Effector memory CD4-positive, alpha-beta T cell (primary cell): ENCODE data around the gene EPHB4.

Experiments
- DNase-seq, 3 donors: peaks; one replicate each; pipeline ENCODE4 v3.0.0-alpha.2; 2020
- H3K27ac ChIP-seq: 2 replicates; pipeline ENCODE4 v1.7.0; 2013; ENCODE audit warnings: mild to moderate bottlenecking, low read length, moderate library complexity; ENCODE audit not compliant: insufficient read depth, poor library complexity, severe bottlenecking
- H3K27me3 ChIP-seq: replicated peaks from 2 replicates; pipeline ENCODE4 v1.7.0; 2013; ENCODE audit warnings: mild to moderate bottlenecking, low read length; ENCODE audit not compliant: insufficient read depth, control insufficient read depth, poor library complexity, severe bottlenecking
- H3K36me3 ChIP-seq: 2 replicates; pipeline ENCODE4 v1.7.0; 2013; ENCODE audit warnings: mild to moderate bottlenecking, low read length, moderate library complexity; ENCODE audit not compliant: control insufficient read depth, insufficient read depth
- H3K4me1 ChIP-seq: 2 replicates; pipeline ENCODE4 v1.7.0; 2013; ENCODE audit warnings: low read length, mild to moderate bottlenecking; ENCODE audit not compliant: control insufficient read depth, insufficient read depth, poor library complexity, severe bottlenecking
- H3K4me3 ChIP-seq: 2 replicates; pipeline ENCODE4 v1.7.0; 2013; ENCODE audit warnings: low read length, low read depth, mild to moderate bottlenecking; ENCODE audit not compliant: insufficient read depth, poor library complexity, severe bottlenecking
- H3K9me3 ChIP-seq: 2 replicates; pipeline ENCODE4 v1.7.0; 2013; ENCODE audit warnings: mild to moderate bottlenecking, low read length, moderate library complexity; ENCODE audit not compliant: control insufficient read depth

The EPHB4 gene

DNA sequence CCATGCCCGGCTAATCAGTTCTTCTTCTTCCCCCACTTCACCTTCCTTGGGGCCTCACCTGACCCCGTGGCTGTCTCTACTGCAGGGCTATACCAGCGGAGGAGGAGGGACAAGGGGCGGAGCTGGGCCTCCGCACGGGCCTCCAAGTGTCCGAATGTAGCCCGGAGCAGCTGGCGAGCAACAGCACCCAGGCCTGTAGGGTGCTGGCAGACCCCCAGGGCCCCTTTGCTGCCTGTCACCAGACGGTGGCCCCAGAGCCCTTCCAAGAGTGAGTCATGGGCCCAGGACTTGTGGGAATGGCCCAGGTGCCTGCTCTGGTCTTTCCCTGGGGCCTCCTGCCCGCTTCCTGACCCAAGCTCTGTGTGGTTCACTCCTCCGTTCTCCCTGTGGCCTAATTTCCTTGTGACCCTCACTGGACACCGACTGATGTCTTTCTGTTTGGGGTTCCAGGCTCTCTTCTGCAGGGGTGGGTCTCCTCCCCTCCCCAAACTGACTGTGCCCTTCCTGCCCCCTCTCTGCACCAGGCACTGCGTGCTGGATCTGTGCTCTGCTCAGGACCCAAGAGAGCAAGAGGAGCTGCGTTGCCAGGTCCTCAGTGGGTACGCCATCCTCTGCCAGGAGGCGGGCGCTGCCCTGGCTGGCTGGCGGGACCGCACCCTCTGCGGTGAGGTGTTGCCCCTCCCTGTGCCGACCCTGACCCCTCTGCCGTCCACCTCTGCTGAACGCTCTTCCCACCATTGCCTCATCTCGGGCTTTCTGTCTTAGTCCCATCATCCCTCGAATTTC, 35.2 kb downstream of the EPHB4 start:
- Histone ChIP-seq H3K27me3 (no peaks in the 10 kb centered on the region), H3K4me1 (no peaks in the 10 kb centered on the region), H3K9me3 (no peaks in the 10 kb centered on the region), H3K36me3 (no peaks in the 10 kb centered on the region), H3K27ac (no peak overlapping the region), H3K4me3 (no peak overlapping the region)
- DNase-seq, result no peak

DNA sequence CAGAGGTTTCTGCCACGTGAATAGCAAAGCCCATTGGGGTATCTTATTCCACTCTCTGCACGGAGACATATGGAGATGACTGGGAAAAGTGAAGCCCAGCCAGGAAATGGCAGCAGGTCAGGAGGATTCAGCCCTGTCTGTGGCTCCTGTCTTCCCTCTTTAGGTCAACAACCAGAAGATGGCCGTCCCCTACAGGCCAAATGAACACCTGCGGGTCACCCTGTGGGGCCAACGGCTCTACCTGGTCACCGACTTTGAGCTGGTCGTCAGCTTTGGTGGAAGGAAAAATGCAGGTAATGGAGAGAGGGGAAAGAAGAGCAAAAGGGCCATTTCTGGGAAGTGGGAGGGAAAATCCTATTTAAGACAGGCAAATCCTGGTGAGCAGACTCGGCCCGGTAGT, 38.3 kb downstream of the EPHB4 start:
- no peaks in the 10 kb centered on the region for H3K36me3 ChIP-seq
- no peak for DNase-seq
- no peaks in the 10 kb centered on the region for H3K9me3 ChIP-seq
- H3K27me3 ChIP-seq, result no peaks in the 10 kb centered on the region
- H3K4me3 ChIP-seq, result no peak overlapping the region
- H3K27ac ChIP-seq, result no peak overlapping the region
- H3K4me1 ChIP-seq, result no peaks in the 10 kb centered on the region

DNA sequence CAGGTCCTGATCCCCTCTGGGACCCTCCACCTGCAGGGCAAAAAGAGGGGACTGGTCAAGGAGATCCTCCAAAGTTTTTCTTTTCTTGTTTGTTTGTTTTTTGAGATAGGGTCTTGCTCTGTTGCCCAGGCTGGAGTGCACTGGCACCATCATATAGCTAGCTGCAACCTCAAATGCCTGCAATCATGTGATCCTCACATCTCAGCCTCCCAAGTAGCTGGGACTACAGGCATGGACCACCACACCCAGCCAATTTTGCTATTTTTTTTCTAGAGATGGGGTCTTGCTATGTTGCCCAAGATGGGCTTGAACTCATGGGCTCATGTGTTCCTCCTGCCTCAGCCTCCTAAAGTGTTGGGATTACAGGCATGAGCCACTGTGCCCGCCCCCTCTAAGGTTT, 41.0 kb downstream of the EPHB4 start:
- H3K4me3 ChIP-seq, result no peak overlapping the region
- no peaks in the 10 kb centered on the region for H3K4me1 ChIP-seq
- no peak for DNase-seq
- H3K36me3 ChIP-seq, result no peaks in the 10 kb centered on the region
- H3K27me3 ChIP-seq, result no peaks in the 10 kb centered on the region
- H3K27ac ChIP-seq, result no peak overlapping the region
- H3K9me3 ChIP-seq, result no peaks in the 10 kb centered on the region

DNA sequence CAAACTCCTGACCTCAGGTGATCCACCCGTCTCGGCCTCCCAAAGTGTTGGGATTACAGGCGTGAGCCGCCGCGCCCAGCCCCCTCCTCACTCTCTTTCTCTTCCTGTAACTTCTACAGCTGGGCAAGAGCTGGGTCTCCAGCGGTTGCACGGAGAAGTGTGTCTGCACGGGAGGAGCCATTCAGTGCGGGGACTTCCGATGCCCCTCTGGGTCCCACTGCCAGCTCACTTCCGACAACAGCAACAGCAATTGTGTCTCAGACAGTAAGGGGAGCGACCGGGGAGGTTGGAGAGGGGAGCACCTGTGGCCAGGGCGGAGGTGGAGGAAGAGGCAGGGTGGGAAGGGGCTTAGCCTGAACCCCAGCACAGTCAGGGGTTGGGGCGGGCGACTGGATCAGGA, 41.4 kb downstream of the EPHB4 start:
- Histone ChIP-seq H3K36me3 (no peaks in the 10 kb centered on the region), H3K27ac (no peak overlapping the region), H3K4me3 (no peak overlapping the region), H3K27me3 (no peaks in the 10 kb centered on the region), H3K9me3 (no peaks in the 10 kb centered on the region), H3K4me1 (no peaks in the 10 kb centered on the region)
- no peak for DNase-seq

DNA sequence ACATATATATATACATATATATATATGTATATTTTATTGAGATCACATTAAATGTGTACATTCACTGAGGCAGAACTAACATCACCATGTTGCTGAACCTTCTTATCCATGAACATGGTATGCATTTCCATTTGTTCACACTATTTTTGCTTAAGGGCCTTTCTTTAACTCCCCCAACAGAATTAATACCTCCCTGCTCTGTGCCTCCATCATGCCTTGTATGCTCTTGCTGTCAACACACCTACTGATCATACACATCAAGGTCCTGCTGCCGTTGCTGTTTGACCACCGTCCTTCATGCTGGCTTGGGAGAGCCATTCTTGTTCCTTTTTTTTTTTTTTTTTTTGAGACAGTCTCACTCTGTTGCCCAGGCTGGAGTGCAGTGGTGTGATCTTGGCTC, 43.5 kb downstream of the EPHB4 start:
- Histone ChIP-seq H3K27me3 (no peaks in the 10 kb centered on the region), H3K4me3 (no peak overlapping the region), H3K4me1 (no peaks in the 10 kb centered on the region), H3K9me3 (no peaks in the 10 kb centered on the region), H3K27ac (no peak overlapping the region), H3K36me3 (no peaks in the 10 kb centered on the region)
- no peak for DNase-seq

DNA sequence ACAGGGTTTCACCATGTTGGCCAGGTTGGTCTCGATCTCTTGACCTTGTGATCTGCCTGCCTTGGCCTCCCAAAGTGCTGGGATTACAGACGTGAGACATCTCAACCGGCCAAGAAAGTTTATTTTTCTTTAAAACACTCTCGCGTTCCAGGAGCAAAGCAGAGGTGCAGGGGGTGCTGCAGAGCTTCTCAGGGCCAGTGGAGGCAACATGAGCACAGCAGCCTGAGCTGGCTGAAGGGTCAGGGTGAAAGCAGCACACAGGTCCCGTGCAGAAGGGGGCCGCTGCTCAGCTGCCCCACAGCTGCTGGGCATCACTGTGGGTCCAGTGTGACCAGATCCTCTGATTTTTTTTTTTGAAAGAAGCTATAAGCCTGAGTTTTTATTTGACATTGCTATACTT, 46.1 kb downstream of the EPHB4 start:
- Histone ChIP-seq H3K9me3 (no peaks in the 10 kb centered on the region), H3K27ac (no peak overlapping the region), H3K36me3 (no peaks in the 10 kb centered on the region), H3K4me3 (no peak overlapping the region), H3K4me1 (no peaks in the 10 kb centered on the region), H3K27me3 (no peaks in the 10 kb centered on the region)
- no peak for DNase-seq

DNA sequence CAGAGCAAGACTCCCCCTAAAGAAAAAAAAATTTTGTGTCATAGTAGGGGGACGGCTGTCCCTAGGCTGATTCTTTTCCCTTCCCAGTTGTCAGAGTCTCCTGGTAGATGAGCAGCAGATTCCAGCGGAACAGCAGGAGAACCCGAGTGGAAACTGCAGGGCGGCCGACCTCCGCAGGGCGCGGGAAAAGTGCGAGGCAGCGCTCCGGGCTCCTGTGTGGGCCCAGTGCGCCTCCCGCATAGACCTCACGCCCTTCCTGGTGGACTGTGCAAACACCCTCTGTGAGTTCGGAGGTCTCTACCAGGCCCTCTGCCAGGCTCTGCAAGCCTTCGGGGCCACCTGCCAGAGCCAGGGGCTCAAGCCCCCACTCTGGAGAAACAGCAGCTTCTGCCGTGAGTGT, 48.0 kb downstream of the EPHB4 start:
- Histone ChIP-seq H3K27ac (no peak overlapping the region), H3K4me3 (no peak overlapping the region), H3K36me3 (no peaks in the 10 kb centered on the region), H3K27me3 (no peaks in the 10 kb centered on the region), H3K4me1 (no peaks in the 10 kb centered on the region), H3K9me3 (no peaks in the 10 kb centered on the region)
- no peak for DNase-seq

DNA sequence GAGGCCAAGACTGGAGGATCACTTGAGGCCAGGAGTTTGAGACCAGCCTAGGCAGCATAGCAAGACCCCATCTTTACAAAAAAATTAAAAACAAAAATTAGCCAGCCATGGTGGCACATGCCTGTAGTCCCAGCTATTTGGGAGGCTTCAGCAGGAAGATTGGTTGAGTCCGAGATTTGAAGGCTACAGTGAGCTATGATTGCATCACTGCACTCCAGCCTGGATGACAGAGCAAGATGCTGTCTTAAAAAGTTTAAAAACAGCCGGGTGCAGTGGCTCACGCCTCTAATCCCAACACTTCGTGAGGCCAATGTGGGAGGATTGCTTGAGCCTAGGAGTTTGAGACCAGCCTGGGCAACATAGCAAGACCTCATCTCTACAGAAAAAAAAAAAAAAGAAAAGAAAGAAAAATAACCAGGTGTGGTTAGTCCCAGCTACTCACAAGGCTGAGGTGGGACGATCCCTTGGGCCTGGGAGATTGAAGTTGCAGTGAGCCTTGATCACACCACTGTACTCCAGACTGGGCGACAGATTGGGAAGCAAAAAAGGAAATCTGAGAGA, 49.2 kb downstream of the EPHB4 start:
- Histone ChIP-seq H3K36me3 (no peaks in the 10 kb centered on the region), H3K4me3 (no peak overlapping the region), H3K9me3 (no peaks in the 10 kb centered on the region), H3K27ac (no peak overlapping the region), H3K4me1 (no peaks in the 10 kb centered on the region), H3K27me3 (no peaks in the 10 kb centered on the region)
- DNase-seq, result no peak

DNA sequence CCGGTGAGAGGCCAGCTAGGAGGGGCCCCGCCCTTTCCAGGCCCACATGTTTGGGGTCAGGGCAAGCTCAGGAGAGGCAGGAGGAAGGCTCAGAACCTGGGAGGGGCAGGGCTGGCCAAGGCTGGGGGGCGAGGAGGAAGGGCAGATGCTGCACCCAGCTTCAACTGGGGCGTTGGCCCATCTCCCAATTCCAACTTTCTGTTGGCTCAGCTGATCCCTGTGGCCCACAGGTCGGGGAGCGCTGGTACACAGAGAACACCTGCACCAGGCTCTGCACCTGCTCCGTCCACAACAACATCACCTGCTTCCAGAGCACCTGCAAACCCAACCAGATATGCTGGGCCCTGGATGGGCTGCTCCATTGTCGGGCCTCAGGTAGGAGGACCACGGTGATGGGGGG, 53.8 kb downstream of the EPHB4 start:
- Histone ChIP-seq H3K4me3 (no peak overlapping the region), H3K36me3 (no peaks in the 10 kb centered on the region), H3K4me1 (no peaks in the 10 kb centered on the region), H3K27me3 (no peaks in the 10 kb centered on the region), H3K9me3 (no peaks in the 10 kb centered on the region), H3K27ac (no peak overlapping the region)
- no peak for DNase-seq

DNA sequence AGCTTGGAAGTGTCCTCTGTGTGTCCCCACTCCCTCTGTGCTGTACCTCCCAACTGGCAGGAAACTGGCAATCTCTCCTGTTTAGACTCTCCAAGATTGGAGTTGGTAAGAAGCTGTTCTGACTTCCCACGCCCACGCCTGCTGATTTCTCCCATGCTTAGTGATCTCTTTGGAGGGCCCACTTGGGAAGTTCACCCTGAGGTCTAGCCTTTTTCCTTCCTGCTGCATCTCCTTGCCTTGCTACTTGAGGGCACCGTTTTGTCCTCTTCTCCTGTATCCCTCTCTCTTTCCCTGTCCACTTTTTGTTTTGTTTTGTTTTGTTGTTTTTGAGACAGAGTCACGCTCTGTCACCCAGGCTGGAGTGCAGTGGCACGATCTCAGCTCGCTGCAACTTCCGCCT, 58.5 kb downstream of the EPHB4 start:
- no peak for DNase-seq
- Histone ChIP-seq H3K36me3 (no peaks in the 10 kb centered on the region), H3K4me3 (no peak overlapping the region), H3K4me1 (no peaks in the 10 kb centered on the region), H3K27ac (no peak overlapping the region), H3K27me3 (no peaks in the 10 kb centered on the region), H3K9me3 (no peaks in the 10 kb centered on the region)
